Stimulated activated CD8-positive, alpha-beta memory T cell treated with anti-CD3 and anti-CD28 coated beads, Interleukin-15, amount 100 ng/mL, for 1 hour (primary cell): ENCODE results near the gene SDSL.

Experiments
- DNase-seq: peaks from one replicate; pipeline ENCODE4 v3.0.0-alpha.2; 2020; ENCODE audit warnings: low read depth

The SDSL gene

DNA sequence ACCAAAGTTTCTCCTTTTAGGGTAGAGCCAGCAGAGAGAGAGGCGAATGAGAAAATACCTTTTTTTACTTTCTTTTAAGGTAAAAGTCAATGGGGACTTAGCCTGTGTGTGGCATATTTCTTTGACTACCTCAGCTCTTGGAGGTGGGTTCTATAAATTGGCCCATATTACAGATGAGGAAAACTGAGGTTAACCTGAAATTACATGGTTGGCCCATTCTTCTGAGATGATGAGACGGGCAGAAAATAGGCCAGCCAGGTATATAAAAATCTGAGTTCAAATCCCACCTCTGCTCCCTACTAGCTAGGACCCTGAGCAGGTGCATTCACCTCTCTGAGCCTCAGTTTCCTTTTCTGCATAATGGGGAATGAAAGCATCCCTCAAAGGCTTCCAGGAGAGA, 27.1 kb downstream of the SDSL start:
- DNase-seq, result no peak

DNA sequence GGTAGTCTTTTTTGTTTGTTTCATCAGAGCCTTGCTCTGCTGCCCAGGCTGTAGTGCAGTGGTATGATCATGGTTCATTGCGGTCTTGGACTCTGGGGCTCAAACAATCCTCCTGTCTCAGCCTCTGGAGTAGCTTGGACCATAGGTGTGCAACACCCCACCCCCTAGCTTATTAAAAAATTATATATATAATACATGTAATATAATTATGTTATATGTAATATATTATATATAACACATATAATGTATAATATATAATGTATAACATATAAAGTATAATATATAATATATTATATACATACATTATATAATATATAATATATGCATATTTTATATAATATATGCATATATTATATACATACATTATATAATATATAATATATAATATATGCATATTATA, 27.7 kb downstream of the SDSL start:
- DNase-seq, result no peak

DNA sequence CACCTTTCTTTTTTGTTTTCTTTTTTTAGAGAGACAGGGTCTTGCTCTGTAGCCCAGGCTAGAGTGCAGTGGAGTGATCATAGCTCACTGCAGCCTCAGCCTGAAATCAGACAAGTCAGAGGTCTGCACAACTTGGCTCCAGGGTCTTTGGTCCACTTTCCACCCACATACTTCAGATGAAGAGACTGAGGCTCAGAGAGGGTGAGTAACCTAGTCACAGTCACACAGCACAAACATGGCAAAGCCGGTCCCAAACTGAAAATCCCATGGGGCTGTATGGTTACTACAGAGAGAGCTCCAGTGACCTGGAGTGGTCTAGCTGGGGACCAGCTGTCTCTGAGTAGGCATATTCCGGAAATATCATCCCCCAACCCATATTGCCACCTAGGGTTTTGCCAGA, 30.3 kb downstream of the SDSL start:
- DNase-seq, result no peak

GRCh38 chr12:113453330-113453729, 31.1 kb downstream of the SDSL start:
- DNase-seq, result no peak

GRCh38 chr12:113456199-113456598, 34.0 kb downstream of the SDSL start:
- no peak for DNase-seq

- no peak for DNase-seq
These were observed 34.6 kb downstream of the SDSL start for GRCh38 chr12:113456761-113457160.

- no peak for DNase-seq
These were observed 35.0 kb downstream of the SDSL start for GRCh38 chr12:113457185-113457584.

DNA sequence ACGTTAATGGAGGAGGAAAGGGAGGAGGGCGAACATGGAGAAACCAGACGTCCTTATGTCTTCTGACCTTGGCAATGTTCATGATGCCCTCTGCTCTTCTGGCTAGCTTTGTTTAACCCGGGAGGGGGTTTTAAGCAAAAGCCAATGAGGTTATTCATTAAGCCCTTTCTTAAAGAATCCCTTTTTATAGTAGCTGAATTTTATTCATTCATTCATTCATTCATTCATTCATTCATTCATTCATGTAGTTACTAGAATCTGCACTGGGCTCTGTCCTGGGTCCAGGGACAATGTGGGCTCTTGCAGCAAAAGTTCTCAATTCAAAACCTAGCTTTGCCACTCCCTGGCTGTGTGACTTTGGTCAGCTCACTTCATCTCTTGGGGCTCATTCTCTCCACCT, 35.5 kb downstream of the SDSL start:
- DNase-seq, result no peak

GRCh38 chr12:113459981-113460380, 37.8 kb downstream of the SDSL start:
- DNase-seq, result no peak

- no peak for DNase-seq
These were observed 39.5 kb downstream of the SDSL start for GRCh38 chr12:113461666-113462065.

DNA sequence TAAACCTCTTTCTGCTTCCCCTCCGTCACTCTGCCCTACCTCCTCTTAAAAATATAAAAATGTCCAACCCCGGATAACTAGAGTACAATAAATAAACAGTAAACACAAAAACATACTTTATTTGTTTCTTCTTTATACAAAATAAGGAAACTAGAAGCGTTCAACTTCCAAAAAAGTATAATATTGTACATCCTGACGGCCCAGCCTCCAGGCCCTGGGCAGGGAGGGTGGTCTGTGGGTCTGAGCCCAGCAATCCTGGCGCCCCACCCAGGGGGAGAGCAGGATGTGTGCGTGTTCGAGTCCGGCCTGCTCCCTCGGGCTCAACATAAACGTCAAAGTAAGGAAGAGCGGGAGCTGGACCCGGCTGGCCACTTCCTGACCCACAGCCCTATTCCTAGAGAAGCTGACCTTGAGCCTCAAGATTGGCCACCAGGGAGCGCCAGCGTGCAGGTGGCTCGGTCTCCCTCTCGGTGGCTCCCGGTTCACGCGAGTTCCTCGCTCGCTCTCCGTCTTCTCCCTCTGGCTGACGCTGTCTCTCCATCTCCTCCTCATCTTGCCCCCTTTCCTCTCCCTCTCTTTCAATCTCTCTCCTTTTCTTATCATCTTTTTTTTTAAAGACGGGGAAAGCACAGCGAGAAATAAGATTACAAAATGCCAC, 40.1 kb downstream of the SDSL start:
- DNase-seq, result peak; percentile 44

GRCh38 chr12:113462998-113463745, 41.0 kb downstream of the SDSL start:
- DNase-seq, result no peak

GRCh38 chr12:113463746-113464451, 41.7 kb downstream of the SDSL start:
- no peak for DNase-seq

GRCh38 chr12:113464452-113464775, 42.2 kb downstream of the SDSL start:
- DNase-seq, result no peak

DNA sequence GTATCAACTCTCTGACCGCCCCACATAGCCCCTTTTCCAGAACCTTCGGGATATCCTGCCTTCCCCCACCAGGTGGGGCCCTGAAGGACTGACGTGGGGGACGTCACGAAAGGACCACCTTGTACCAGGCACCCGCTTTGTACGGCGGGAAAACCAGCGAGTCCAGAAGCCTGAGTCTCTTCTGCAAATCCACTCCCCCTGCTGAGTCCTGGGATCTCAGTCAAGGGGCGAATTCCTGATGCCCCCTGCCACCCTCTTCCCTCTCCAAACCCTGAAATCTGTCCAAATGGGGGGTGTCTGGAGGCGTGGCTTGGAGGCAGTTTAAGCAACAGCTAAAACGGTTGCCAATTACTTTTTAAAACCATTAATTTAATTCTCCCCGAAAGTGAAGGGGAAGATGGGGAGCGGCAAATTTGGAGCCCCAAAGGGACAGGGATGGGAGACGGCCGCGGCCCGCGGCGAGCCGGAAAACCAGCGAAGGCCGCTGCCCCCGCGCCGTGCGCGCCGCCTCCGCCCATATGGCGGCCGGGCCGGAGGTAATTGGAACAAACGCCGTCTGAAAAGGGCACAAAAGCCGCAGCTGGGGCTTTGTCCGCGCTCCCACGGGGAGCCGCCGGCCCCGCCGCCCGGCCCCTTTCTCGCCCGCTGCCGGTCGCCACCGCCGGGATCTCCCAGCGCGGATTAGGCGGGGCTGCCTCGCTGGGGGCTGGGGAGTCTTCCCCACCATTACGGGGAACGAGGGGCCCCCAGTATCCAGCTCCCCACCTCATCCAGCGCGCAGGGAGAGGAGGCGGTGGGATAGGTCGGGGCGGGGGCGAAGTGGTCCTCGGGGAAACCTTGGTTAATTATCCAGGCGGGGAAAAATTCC, 42.9 kb downstream of the SDSL start:
- no peak for DNase-seq

- DNase-seq, result no peak
These were observed 43.8 kb downstream of the SDSL start for GRCh38 chr12:113465808-113466453.

- DNase-seq, result no peak
These were observed 44.4 kb downstream of the SDSL start for GRCh38 chr12:113466454-113467141.

GRCh38 chr12:113467142-113467501, 44.9 kb downstream of the SDSL start:
- DNase-seq, result no peak

- DNase-seq, result no peak
These were observed 45.6 kb downstream of the SDSL start for GRCh38 chr12:113467502-113468364.
